NCI-H1092 treated with DMSO at 0.1 percent for 48 hours (cell line): Measurements from ENCODE around the gene ATP2B2.

Experiments
- DNase-seq: peaks from one replicate; lab custom pipeline; 2025; lab: John Stamatoyannopoulos, UW

ATP2B2 gene

GRCh38 chr3:10277115-10277625, 228.2 kb downstream of the ATP2B2 start:
- no peak for DNase-seq

GRCh38 chr3:10274601-10275000, 230.8 kb downstream of the ATP2B2 start:
- DNase-seq: no peak
